Astrocyte (in vitro differentiated cells and primary cell): Measurements from ENCODE around the gene NCOA4. TPM values are rescaled to one million over a fixed set of nuclear protein-coding genes. Genes with fewer than 3 reads are reported as not detected.
A peak's percentile ranks its signal among the peaks of the same experiment; 100 is the strongest.
"Not testable (repeated sequence)": the region's sequence is repeated elsewhere in the genome, so short reads cannot be mapped to it uniquely, and the experiment has no call there.

ENCODE experiments used
- DNase-seq: peaks from one replicate; pipeline ENCODE4 v3.0.0-alpha.2; 2010; ENCODE audit warnings: low read depth
- FAIRE-seq: peaks from 2 replicates; lab custom pipeline; 2011; peaks lifted over from hg19 to GRCh38; lab: Jason Lieb, UNC
- H2AFZ ChIP-seq: 2 replicates; pipeline ENCODE4 v1.6.0; 2012; ENCODE audit warnings: low read depth, low read length, inconsistent platforms
- H3K27ac ChIP-seq: 2 replicates; pipeline ENCODE4 v1.5.1; 2011; ENCODE audit warnings: low read depth, low read length, inconsistent platforms
- H3K27me3 ChIP-seq: 2 replicates; pipeline ENCODE4 v1.6.0; 2011; ENCODE audit warnings: low read length, inconsistent platforms; ENCODE audit not compliant: insufficient read depth
- H3K36me3 ChIP-seq: 2 replicates; pipeline ENCODE4 v1.5.1; 2011; ENCODE audit warnings: low read length, inconsistent platforms; ENCODE audit not compliant: insufficient read depth
- H3K4me1 ChIP-seq: 2 replicates; pipeline ENCODE4 v1.5.1; 2011; ENCODE audit warnings: low read length, inconsistent platforms; ENCODE audit not compliant: insufficient read depth
- H3K4me2 ChIP-seq: 2 replicates; pipeline ENCODE4 v1.6.0; 2012; ENCODE audit warnings: low read length, inconsistent platforms
- H3K4me3 ChIP-seq: 2 replicates; pipeline ENCODE4 v1.5.1; 2011; ENCODE audit warnings: low read depth, mild to moderate bottlenecking, low read length, inconsistent platforms; ENCODE audit not compliant: insufficient read depth
- H3K79me2 ChIP-seq: 2 replicates; pipeline ENCODE4 v1.6.0; 2012; ENCODE audit warnings: mild to moderate bottlenecking, low read length, inconsistent platforms; ENCODE audit not compliant: insufficient read depth
- H3K9ac ChIP-seq: 2 replicates; pipeline ENCODE4 v1.6.0; 2012; ENCODE audit warnings: mild to moderate bottlenecking, low read length, inconsistent platforms
- H3K9me3 ChIP-seq: 2 replicates; pipeline ENCODE4 v1.5.1; 2012; ENCODE audit warnings: low read depth, mild to moderate bottlenecking, low read length, inconsistent platforms; ENCODE audit not compliant: insufficient read depth
- H4K20me1 ChIP-seq: 2 replicates; pipeline ENCODE4 v1.6.0; 2012; ENCODE audit warnings: low read length, inconsistent platforms; ENCODE audit not compliant: insufficient read depth
- H3K27ac Mint-ChIP-seq: one replicate; pipeline ENCODE4 v1.8.0; 2021; ENCODE audit warnings: mild to moderate bottlenecking, mixed read lengths; ENCODE audit not compliant: unreplicated experiment
- H3K27me3 Mint-ChIP-seq: one replicate; pipeline ENCODE4 v1.8.0; 2021; ENCODE audit warnings: low read depth, mixed read lengths; ENCODE audit not compliant: unreplicated experiment
- H3K36me3 Mint-ChIP-seq: one replicate; pipeline ENCODE4 v1.8.0; 2021; ENCODE audit warnings: low read depth, mixed read lengths; ENCODE audit not compliant: unreplicated experiment
- H3K4me1 Mint-ChIP-seq: one replicate; pipeline ENCODE4 v1.8.0; 2021; ENCODE audit warnings: low read depth, mixed read lengths; ENCODE audit not compliant: unreplicated experiment
- H3K4me3 Mint-ChIP-seq: one replicate; pipeline ENCODE4 v1.8.0; 2021; ENCODE audit warnings: mild to moderate bottlenecking, moderate library complexity, mixed read lengths; ENCODE audit not compliant: unreplicated experiment
- H3K9me3 Mint-ChIP-seq: one replicate; pipeline ENCODE4 v1.8.0; 2021; ENCODE audit warnings: mild to moderate bottlenecking, mixed read lengths; ENCODE audit not compliant: unreplicated experiment
- total RNA-seq: library from RNA; stranded (reverse); gene quantifications from 2 replicates; pipeline ENCODE4 v1.2.1, GENCODE V29; 2021

NCOA4 gene
- total RNA-seq, 1 donor from 2014 or later, result 120 TPM

- peak within 1 kb of the TSS; percentile 94 for H3K9ac ChIP-seq
- not testable (repeated sequence) for H3K9me3 ChIP-seq, H3K27me3 ChIP-seq, H3K36me3 ChIP-seq, FAIRE-seq, H3K36me3 Mint-ChIP-seq, H3K4me1 ChIP-seq, H3K9me3 Mint-ChIP-seq, H3K27me3 Mint-ChIP-seq
- peak within 1 kb of the TSS; percentile 83 for H3K4me2 ChIP-seq
- H2AFZ ChIP-seq, result peak within 1 kb of the TSS; percentile 57
- H3K4me3 ChIP-seq, result peak within 1 kb of the TSS; percentile 74
- H3K79me2 ChIP-seq, result peaks cover 68% of the 10 kb centered on the region
- H3K4me3 Mint-ChIP-seq, result peak within 1 kb of the TSS; percentile 100
- peaks cover 14% of the 10 kb centered on the region for H4K20me1 ChIP-seq
- DNase-seq, result peak; percentile 81
- peak within 1 kb of the TSS; percentile 86 for H3K27ac ChIP-seq
- peaks cover 17% of the 10 kb centered on the region for H3K4me1 Mint-ChIP-seq
- peak within 1 kb of the TSS; percentile 98 for H3K27ac Mint-ChIP-seq
Measured at GRCh38 chr10:45972106-45972812, 58.2 kb downstream of the NCOA4 start, which contains the start of gene TIMM23. TSS of gene TIMM23 (plus strand) at chr10:45972489. CDS start at chr10:45972625, 136 bp downstream.

DNA sequence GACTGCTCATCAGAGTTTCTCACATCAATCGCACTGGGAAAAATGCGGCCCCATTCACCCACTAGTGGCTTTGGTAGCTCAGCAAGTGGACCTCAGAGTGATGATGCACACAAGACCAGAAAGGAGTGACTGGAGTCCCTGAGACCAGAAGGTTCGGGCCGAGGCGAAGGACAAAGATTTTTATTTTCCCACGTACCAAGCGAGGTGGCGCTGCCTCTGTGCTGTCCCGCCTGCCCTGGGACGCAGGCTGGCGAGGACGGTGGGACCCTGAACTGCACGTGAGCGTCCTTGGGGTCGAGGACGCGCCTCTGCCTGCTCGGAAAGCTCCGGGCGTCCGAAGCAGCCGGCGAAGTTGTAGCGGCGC lies 58.7 kb downstream of the NCOA4 start:
- not testable (repeated sequence) for H3K36me3 Mint-ChIP-seq, H3K9me3 ChIP-seq, H3K36me3 ChIP-seq, H3K27me3 Mint-ChIP-seq, H3K9me3 Mint-ChIP-seq, H3K27me3 ChIP-seq, DNase-seq, FAIRE-seq, H3K4me1 ChIP-seq
- Mint-ChIP-seq H3K4me3 (peak overlapping the region; percentile 100), H3K4me1 (peaks cover 17% of the 10 kb centered on the region), H3K27ac (peak overlapping the region; percentile 68)
- Histone ChIP-seq H4K20me1 (peaks cover 14% of the 10 kb centered on the region), H3K9ac (peak overlapping the region; percentile 94), H3K79me2 (peaks cover 73% of the 10 kb centered on the region), H3K4me2 (peak overlapping the region; percentile 83), H2AFZ (peak overlapping the region; percentile 57), H3K27ac (peak overlapping the region; percentile 86), H3K4me3 (peak overlapping the region; percentile 74)

DNA sequence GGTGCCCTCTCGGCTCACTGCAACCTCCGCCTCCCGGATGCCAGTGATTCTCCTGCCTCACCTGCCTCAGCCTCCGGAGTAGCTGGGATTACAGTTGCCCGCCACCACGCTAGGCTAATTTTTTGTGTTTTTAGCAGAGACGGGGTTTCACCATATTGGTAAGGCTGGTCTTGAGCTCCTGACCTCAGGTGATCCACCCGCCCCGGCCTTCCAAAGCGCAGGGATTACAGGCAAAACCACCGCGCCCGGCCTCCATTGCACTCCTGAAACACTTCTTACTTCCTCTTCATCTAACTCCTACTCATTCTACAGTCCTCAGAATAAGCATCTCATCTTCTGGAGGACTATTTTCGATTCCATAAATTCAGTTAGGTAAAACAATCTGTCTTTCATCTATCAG lies 59.4 kb downstream of the NCOA4 start:
- H3K9me3 Mint-ChIP-seq, result not testable (repeated sequence)

GRCh38 chr10:45962686-45963452 lies 67.6 kb downstream of the NCOA4 start:
- not testable (repeated sequence) for H3K4me3 ChIP-seq, H3K9ac ChIP-seq, H3K36me3 ChIP-seq, H3K9me3 ChIP-seq, H3K4me1 Mint-ChIP-seq, H3K4me2 ChIP-seq, H4K20me1 ChIP-seq, H3K9me3 Mint-ChIP-seq, H3K4me3 Mint-ChIP-seq, H2AFZ ChIP-seq, H3K27ac Mint-ChIP-seq, H3K27me3 Mint-ChIP-seq, DNase-seq, H3K27ac ChIP-seq, H3K27me3 ChIP-seq, H3K4me1 ChIP-seq, H3K36me3 Mint-ChIP-seq, FAIRE-seq
- H3K79me2 ChIP-seq, result peaks cover 23% of the 10 kb centered on the region

More for the DNA sequence above, 59.4 kb downstream of the NCOA4 start:
- Mint-ChIP-seq H3K4me3 (peak overlapping the region; percentile 100), H3K4me1 (peaks cover 17% of the 10 kb centered on the region), H3K27ac (peak overlapping the region; percentile 68)
- not testable (repeated sequence) for H3K27me3 ChIP-seq, H3K27ac ChIP-seq, H3K36me3 ChIP-seq, H3K4me1 ChIP-seq, DNase-seq, H3K27me3 Mint-ChIP-seq, H3K36me3 Mint-ChIP-seq, H3K9me3 ChIP-seq, FAIRE-seq, H2AFZ ChIP-seq
- Histone ChIP-seq H3K4me2 (peak overlapping the region; percentile 83), H3K4me3 (peak overlapping the region; percentile 74), H3K9ac (peak overlapping the region; percentile 94), H4K20me1 (peaks cover 14% of the 10 kb centered on the region), H3K79me2 (peaks cover 77% of the 10 kb centered on the region)

DNA sequence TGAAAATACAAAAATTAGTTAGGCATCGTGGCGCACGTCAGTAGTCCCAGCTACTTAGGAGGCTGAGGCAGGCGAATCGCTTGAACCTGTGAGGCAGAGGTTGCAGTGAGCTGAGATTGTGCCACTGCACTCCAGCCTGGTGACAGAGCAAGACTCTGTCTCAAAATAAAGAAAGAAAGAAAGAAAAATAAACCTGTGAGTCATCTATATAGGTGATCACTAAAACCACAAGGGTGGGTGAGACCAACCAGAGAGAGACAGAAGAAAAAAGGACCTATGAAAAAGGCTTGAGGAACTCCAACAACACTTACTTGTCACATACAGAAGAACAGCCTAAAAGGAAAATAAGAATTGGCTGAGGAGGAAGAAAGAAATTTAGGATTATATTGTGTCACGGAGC lies 72.5 kb downstream of the NCOA4 start:
- not testable (repeated sequence) for H4K20me1 ChIP-seq, H3K4me2 ChIP-seq, H2AFZ ChIP-seq, H3K4me3 ChIP-seq, H3K79me2 ChIP-seq, FAIRE-seq, H3K36me3 Mint-ChIP-seq, H3K9me3 ChIP-seq, H3K36me3 ChIP-seq, H3K9ac ChIP-seq, H3K9me3 Mint-ChIP-seq, H3K27me3 Mint-ChIP-seq, H3K27me3 ChIP-seq, H3K27ac ChIP-seq, H3K4me3 Mint-ChIP-seq, DNase-seq, H3K4me1 ChIP-seq
- Mint-ChIP-seq H3K4me1 (peaks cover 10% of the 10 kb centered on the region), H3K27ac (peak overlapping the region; percentile 89)
